D341Med (cell line): Measurements from ENCODE around the gene KAZN.

ENCODE experiments used
- DNase-seq: peaks from one replicate; pipeline ENCODE4 v3.0.0; 2012; ENCODE audit warnings: low spot score

The KAZN gene

DNA sequence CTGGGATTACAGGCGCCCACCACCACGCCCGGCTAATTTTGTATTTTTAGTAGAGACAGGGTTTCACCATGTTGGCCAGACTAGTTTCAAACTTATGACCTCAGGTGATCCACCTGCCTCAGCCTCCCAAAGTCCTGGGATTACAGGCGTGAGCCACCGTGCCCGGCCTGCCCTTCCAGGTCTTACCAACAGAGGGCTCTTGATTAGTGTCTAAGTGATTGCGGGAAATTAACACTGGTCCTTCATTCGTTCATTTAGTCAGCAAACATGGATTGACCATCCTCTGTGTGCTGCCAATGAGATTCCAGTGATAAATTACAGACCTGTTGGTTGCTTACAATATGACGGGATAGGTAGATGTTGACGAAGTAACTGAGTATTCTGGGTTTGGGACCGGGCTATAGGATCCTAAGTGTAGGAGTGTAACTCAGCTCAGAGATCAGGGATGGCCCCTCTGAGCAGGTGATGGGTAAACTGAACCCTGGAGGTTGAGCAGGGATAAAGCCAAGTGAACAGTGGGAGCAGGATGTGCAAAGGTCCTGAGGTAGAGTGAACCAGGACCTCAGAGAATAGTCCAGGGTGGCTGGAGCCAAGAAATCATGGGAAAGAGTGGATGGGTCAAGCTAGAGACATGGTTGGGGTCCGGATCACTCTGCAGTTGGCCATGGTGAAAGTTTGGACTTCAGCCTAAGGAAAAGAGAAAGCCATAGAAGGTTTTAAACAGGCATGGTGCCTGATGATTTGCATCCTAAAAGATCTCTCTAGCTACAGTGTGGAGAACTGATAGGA, 171.2 kb downstream of the KAZN start:
- DNase-seq, result no peak

DNA sequence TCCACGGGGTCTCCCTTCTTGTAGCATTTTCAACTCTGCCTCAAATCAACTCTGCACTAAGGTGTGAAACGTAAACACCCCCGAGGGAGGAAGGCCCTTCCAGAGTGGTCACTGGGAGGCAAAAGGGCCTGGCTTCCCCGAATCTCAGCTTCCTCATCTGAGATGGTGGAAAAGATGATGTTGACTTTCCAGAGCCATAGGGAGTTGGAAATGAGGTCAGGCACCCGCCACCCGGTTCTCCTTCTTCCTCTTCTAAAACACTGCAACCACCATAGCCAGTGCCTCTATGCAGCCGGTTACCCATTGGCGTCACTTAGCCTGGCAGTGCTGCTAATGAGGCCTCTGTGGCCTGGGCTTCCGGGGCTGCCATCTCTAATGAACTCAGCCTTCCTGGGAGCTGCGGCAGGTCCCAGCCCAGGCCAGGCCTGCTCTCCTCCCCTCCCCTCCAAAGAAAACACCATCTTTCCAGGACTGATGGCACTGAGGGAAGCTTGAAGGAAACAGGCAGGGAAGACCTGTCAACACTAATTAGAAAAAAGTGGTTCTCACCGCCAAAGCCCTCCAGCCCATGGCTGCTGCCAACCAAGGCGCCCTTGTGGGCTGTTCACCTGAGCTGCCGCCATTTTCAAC, 175.0 kb downstream of the KAZN start:
- no peak for DNase-seq

DNA sequence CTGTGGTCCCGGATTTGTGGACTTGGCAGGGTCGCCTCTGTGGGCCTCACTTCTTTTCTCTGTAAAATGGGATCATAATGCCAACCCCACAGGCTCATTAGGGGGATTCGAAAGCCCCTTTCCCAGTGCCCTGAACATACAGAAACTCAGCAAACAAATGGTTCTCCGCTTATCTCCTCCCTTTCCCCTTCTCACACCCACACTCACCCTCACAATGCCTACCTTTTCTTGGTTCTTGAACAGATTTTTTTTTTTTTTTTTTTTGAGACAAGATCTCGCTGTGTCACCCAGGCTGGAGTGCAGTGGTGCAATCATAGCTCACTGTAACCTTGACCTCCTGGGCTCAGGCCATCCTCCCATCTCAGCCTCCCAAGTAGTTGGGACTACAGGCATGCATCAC, 175.7 kb downstream of the KAZN start:
- DNase-seq, result no peak

DNA sequence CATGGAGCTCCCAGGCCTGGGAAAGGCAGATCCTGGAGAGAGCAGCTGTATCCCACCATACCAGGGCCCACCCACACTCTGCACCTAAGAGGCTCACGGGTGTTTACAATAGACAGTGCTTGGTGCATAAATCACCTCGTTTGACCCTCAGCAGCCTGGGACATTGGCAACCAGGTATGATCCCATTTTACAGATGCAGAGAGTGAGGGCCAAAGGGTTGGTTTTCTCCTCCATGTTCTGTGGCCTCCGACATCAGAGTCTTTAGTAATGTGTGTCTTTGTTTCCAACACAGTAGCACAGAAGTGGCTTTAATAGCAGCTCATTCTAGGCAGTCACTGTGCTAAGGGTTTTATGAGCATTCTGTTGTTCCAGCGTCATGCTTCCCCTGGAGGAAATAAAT, 176.5 kb downstream of the KAZN start:
- DNase-seq, result no peak

DNA sequence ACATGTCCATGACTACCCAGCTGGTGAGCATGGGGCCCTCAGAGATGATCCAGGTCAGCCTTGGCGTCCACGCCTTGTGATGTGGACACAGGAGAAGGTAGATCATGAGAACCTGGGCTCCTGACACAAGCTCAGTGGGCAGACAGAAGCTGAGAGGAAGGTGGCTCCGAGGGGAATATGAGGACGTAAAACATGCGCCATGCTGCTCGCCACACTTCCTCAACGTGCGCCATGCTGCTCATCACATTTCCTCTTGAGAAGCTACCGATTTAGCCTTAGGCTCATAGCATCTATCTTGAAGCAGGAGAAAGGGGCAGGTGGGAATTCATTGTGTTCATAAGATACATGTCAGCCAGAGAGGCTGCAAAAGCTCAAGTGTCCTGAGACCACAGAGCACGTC, 176.9 kb downstream of the KAZN start:
- no peak for DNase-seq

DNA sequence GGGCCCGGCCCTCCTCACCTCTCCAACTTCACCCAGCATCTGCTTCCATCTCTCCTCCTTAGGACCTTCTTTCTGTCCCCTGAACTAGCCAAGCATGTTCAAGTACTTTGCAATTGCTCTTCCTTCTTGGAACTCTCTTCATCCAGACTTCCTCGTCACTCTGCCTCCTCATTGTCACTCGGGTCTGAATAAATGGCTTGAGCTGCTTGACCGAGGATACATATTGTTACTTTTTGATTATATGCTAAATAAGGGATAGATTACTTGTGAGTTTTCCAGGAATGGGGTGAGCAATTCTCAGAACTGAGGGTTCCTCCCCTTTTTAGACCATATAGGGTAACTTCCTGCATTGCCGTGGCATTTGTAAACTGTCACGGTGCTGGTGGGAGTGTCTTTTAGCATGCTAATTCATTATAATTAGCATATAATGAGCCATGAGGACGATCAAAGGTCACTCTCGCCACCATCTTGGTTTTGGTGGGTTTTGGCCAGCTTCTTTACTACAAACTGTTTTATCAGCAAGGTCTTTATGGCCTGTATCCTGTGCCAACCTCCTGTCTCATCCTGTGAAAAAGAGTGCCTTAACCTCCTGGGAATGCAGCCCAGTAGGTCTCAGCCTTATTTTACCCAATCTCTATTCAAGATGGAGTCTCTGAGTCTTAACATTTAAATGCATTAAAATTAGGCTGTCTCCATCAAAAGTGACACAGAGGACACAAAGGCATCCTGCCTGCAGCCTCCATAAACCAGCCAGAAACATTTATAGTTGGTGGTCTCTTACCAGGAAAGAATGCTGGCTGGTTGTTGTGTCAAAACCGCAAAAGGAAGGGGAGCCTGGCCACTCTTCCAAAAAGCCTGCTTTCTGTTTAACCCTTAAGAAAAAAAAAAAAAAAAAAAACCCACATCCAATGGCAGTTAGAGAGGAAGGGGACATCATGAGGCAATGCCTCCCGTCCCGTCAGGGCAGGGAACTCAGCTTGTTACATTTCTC, 179.3 kb downstream of the KAZN start:
- DNase-seq, result no peak

DNA sequence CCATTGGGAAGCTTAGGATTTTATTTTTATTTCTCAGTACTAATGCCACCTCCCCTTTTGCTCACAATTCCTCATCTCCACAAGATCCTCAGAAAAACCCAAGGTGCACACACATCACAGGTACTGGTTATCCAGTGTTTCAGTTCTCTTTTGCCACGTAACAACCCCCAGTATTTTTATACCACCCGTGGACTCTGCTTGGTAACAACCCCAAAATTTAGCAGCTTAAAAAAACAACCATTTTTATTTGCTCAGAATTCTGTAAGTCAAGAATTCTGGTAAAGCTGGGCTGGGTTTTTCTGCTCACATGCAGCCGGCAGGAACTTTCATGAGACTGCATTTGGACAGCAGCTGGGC, 180.0 kb downstream of the KAZN start:
- DNase-seq, result no peak

DNA sequence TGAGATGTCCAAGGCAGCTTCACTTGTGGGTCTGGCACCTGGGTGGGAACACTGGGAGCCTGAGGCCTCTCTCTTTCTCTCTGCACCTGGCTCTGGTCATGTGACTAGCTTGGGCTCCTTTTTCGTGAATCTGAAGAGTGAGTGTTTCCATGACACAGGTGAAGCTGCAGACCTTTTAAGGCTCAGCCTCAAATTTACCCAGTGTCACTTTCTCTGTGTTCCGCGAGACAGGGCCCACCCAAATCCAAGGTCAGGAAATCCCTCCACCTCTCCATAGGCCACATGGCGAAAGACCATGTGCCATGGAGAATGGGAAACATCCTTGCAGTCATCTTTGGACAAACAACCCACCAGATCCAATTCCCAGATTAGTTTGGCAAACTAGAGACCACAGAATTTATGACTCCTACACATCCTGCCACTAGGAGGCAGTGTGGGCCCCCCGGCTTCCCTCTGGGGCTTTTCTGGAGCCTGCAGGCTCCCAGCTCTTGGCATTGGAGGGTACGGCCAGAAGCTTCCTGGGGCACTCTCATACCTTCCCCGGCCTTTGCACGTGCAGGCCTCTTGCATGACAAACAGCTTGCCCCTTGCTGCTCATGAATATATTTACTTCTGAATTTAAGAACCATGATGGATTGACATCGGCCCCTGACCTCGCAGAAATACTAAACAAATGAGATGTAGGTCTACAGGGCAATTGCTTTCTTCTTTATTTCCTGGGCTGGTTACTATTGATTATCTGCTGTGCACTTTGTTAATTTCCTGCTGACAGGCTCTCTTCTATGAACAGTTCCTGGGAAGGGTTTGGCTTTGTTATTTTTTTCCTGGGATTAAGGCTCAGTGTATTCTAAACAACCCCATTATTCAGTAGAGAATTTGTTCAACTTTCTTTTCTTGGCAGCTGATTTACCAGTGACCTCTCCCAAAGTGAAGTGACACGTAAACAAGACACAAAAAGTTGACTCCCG, 180.7 kb downstream of the KAZN start:
- no peak for DNase-seq

DNA sequence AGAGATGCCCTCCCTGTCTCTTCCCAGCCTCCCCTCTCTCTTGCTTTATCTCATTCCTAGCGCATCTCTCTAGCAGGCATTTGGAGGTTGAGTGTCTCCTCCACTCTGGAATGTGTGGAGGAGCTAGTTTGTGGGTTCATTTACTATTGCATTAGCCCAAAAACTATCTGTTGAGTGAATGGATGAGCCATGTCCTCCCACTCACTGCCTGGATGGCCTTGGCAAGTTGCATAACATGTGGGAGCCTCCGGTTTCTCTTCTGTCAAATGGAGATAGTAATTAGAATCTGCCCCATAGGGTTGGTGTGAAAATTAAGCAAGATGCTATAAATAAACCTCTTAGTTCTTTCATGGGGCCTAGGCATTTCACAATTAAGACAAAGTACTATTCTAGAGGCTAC, 181.8 kb downstream of the KAZN start:
- no peak for DNase-seq

DNA sequence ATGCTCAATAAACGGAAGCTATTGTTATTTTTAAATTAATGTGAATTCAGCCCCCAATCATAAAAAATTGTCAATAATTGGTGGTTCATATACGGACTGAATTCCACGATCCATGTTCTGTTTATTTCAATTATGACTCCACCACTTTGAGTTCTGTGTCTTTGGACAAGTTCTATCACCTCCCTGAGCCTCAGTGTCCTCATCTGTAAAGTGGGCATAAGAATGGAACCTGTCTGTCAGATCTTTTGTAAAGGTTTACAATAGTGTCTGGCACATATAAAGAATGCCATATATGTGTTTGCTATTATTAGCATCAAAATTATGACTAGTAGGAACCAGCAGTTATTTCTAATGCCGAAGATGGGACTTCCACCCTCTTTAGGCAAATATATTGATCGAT, 183.3 kb downstream of the KAZN start:
- no peak for DNase-seq

DNA sequence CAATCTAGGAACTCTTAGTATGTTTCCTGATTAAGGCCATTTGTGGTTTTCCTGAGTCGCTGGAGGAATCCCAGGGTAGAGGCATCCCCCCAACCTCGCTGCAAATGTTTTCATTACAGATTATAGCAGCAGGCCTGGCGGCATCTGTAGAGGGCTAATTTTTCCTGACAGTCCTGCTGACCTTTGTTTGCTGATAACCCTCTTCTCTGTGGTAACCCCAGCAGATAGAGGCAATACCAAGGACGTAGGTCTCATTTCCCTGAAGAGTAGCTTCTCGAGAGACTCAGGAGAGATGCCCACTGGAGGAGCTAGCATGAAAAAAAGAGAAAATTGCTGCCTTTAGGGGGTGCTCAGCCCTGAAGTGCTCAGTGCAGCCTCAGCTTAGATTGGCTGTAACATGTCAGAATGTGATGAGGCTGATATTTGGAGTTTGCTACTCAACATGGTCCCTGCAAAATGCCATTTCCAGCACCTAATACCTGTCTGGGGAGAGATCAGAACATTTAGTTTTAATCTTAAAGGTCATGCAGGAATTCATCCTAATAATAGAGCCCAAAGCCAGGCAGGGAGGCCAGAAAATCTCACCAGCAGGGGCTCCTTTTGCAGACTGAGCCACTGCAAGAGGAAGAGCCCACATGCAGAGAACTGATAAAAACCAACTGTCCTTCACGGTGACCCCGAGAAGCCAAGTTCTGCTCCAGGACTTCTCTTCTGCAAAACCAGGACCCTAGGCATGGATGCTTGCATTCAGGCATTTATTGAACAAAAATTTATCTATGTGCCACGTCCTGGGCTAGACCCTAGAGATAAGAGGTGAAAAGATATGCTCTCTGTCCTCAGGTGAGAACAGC, 184.5 kb downstream of the KAZN start:
- DNase-seq, result no peak

DNA sequence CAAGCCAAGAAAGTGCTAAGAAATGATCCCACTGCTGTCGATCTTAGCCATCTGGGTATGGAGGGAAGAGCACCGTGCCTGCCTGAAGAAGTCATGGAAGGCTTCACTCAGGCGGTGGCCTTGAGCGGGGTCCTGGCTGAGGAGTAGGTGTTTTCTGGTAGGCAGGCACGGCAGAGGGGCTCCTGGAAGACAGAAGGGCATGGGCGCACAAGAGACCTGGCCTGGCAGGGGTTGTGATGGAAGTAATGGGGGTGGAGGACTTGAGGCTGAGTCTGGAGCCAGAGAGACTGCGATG, 185.1 kb downstream of the KAZN start:
- no peak for DNase-seq

DNA sequence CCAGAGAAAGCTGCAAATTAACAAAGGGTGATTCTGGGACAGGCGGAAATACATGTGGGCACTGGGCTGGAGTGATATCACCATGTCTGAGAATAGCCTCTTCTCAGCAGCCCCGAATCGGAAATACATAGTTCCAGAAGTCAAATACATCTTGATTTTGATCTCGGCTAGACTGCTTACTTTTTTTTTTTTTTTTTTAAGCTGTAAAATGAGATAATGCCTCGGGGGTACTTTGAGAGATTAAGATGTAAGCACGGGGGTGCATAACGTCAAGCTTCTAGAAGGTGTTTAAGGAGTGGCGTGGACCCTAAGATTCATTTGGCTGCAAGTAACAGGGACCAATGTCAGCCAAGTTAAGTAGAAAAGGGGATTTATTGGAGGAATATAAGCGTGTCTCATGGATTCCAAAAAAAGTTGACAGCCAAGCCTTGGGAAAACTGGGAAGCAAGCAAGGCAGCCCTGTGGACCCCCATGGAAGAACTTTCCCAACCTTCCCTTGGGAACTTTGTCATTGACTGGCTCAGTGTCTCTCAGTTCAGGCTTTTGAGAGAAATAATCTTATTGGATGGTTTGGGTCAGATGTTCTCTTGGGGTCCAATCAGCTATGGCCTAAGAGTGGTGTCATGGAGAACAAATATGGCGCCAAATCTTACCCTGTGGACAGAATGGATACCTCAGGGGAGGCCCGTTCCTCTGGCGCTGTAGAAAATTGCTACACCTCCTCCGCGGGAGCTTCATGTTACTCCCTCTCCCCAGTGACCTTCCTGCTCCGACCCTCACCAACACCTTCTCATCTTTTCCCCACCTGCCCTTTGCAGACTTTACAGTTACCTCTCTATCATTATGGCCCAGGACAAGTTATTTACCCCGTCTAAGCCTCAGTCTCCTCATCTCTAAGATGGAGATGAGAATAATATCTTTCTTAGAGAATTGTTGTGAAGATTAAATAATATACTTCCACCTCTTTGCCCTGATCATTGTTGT, 186.6 kb downstream of the KAZN start:
- DNase-seq, result no peak

DNA sequence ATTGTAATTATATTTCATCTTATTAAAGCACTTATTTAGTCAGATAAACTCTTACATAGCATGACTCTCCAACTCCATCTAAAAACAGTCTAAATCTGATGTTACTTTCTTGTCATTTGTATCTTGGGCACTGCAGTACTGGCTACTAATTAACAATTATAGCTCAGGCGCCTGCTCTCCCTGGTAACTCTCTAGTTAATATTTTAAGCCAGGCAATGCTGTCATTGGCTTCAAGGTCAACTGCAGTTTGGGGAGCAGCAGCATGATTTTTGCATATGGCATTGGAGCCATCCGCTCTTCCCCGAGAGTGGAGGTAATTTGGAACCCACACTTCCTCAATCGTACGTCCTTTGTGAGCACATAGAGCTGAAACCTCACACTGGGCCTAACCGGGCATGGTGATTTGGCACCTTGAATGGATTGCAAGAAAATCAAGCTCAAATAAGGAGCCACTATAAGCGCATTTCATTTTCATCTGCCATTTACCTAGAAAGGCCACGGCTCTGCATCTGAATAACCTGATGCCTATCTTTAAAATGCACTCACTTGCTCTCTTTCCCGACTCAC, 187.7 kb downstream of the KAZN start:
- no peak for DNase-seq

DNA sequence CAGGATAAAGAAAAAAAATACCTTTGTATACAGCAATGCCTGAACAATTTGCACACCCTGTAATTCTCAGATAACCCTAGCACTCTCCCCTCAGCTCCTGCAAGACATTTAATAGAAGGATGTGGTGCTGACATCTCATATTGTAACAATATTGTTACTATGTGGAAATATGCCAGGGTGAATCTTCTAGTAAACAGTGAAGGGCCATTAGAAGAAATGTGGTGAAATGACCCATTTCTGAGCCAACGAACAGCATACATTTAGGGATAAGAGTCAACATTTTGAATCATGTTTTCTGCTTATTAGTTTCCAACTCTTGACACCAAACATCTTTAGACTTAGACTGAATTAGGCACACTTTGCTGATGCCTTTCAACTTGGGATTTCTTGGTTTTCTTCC, 188.2 kb downstream of the KAZN start:
- no peak for DNase-seq

DNA sequence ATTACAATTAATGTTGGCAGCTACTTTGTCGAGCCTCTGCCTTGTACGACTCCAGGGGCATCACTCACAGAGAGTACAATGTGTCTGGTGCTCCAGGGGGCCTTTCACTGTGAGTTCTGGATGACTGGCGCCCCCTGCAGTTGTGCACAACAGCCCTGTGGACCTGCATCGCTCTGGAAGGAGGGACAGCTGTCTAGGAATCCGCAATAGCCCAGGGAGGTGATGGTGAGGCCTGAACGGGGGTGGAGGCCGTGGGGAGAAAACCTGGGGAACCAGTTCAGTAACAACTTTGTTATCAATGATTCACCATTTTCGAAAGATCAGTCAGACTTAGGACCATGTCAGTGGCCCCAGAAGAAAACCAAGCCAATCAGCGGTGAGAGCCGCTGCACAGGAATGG, 189.1 kb downstream of the KAZN start:
- no peak for DNase-seq

DNA sequence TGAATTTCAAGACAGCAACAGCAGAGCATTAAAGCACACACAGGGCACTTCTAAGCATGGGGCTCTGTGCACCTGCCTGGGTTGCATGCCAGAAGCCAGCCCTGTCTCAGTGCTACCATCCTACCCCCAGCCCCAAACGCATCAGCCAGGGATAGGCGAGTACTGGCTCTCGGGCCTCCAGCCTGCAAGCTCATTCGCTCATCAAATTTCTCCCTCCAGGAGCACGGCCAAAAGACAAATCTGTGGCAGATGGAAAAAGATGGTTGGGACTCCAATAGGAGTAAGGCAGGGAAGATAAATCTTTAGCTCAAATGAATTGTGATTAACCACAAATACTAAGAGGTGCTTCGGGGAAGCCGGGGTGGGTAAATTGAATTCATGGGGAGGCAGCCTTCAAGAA, 189.6 kb downstream of the KAZN start:
- no peak for DNase-seq

DNA sequence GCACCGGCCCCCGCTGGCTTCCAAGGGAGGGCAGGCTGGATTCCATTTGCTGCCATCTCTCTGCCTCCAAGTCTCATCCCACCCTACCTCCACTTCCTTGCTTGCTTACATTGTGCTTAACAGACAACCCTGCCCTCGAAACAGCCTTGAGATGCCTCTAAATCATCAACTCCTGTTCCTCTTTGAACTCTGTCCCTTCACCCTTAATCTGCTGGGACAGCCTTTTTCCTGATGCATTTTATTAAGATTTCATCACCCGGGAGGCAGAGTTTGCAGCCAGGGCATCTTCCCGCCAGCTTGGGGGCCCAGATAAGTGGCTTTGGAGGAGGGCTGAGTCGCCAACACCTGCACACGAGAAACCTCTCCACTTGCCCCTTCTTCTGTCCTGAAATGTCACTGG, 192.5 kb downstream of the KAZN start:
- no peak for DNase-seq

DNA sequence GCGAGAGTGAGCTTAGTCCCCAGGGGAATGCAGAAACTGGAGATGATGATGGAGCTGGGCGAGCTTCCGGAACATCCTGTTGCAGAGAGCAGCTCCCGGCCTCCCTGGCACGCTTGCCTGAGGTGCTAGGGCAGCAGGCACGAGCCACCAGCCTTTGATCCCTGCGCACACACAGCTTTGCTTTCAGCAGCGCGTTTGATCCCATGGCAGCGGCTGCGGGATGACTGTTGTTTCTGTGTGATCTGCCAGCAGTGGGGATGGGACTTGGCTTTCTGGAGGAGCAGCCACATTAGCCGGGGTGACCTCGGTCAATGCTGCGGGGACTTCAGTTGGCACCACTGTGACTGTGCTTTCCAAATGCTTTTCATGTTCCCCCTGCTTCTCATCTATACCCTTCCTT, 193.2 kb downstream of the KAZN start:
- DNase-seq, result no peak
